Common myeloid progenitor, CD34-positive (primary cell): ENCODE results near the gene SHD.
A peak's percentile ranks its signal among the peaks of the same experiment; 100 is the strongest.

Source experiments
- CTCF ChIA-PET: fragments of 350-600 bp; sonication (Branson Sonifier 250); formaldehyde crosslinking; loops from one replicate; lab custom pipeline; 2021; ENCODE audit warnings: antibody characterized with exemption; lab: Charles Lee
- POLR2A ChIA-PET: fragments of 350-600 bp; sonication (Branson Sonifier 250); formaldehyde crosslinking; loops from one replicate; lab custom pipeline; 2021; ENCODE audit warnings: antibody characterized with exemption; lab: Charles Lee
- DNase-seq, 3 donors: peaks; one replicate each; pipeline versions ENCODE4 v3.0.0 to v3.0.0-alpha.2; 2013
- H3K27ac ChIP-seq, 2 experiments: 1 replicate in 1 of 2; 2 replicates in 1 of 2; pipeline ENCODE4 v1.7.0; 2013; ENCODE audit warnings: inconsistent platforms in 2 of 2, low read length in 2 of 2, mild to moderate bottlenecking in 2 of 2, low read depth in 1 of 2, moderate library complexity in 1 of 2; ENCODE audit not compliant: severe bottlenecking in 2 of 2, insufficient read depth in 1 of 2, poor library complexity in 1 of 2
- H3K27me3 ChIP-seq, 5 experiments: replicated peaks in 2 of 5; 1 replicate in 3 of 5; 2 replicates in 2 of 5; pipeline versions ENCODE4 v1.6.1 to v1.7.0; 2013; ENCODE audit warnings: low read length in 4 of 5, mild to moderate bottlenecking in 2 of 5, moderate library complexity in 2 of 5, inconsistent platforms in 1 of 5; ENCODE audit not compliant: insufficient read depth in 5 of 5, control insufficient read depth in 4 of 5
- H3K36me3 ChIP-seq, 4 experiments: 1 replicate in 2 of 4; 2 replicates in 2 of 4; pipeline versions ENCODE4 v1.6.1 to v1.7.0; 2013; ENCODE audit warnings: low read length in 3 of 4, control low read depth in 1 of 4, mild to moderate bottlenecking in 1 of 4; ENCODE audit not compliant: control insufficient read depth in 4 of 4, insufficient read depth in 4 of 4
- H3K4me1 ChIP-seq, 4 experiments: 1 replicate in 3 of 4; 2 replicates in 1 of 4; pipeline versions ENCODE4 v1.6.1 to v1.7.1; 2013; ENCODE audit warnings: low read length in 3 of 4, mild to moderate bottlenecking in 3 of 4, control low read depth in 1 of 4, inconsistent platforms in 1 of 4, moderate library complexity in 1 of 4; ENCODE audit not compliant: control insufficient read depth in 4 of 4, insufficient read depth in 4 of 4; ENCODE audit errors: control extremely low read depth in 1 of 4
- H3K4me3 ChIP-seq, 7 experiments: 1 replicate in 4 of 7; 2 replicates in 3 of 7; pipeline versions ENCODE4 v1.5.1 to v1.7.0; 2013; ENCODE audit warnings: mild to moderate bottlenecking in 7 of 7, low read length in 6 of 7, moderate library complexity in 6 of 7, inconsistent platforms in 2 of 7, low read depth in 2 of 7, control low read depth in 1 of 7; ENCODE audit not compliant: insufficient read depth in 4 of 7, control insufficient read depth in 1 of 7; ENCODE audit errors: extremely low read depth in 1 of 7
- H3K9me3 ChIP-seq, 5 experiments: 1 replicate in 4 of 5; 2 replicates in 1 of 5; pipeline versions ENCODE4 v1.6.1 to v1.7.1; 2013; ENCODE audit warnings: low read length in 4 of 5, mild to moderate bottlenecking in 2 of 5, inconsistent platforms in 1 of 5, low read depth in 1 of 5, moderate library complexity in 1 of 5; ENCODE audit not compliant: control insufficient read depth in 4 of 5, insufficient read depth in 2 of 5; ENCODE audit errors: control extremely low read depth in 1 of 5
- WGBS: methylation state at CpG from one replicate; pipeline ENCODE4 v1.1.5; 2013; ENCODE audit not compliant: insufficient coverage; 5-methylcytosine and 5-hydroxymethylcytosine counted together

SHD gene

DNA sequence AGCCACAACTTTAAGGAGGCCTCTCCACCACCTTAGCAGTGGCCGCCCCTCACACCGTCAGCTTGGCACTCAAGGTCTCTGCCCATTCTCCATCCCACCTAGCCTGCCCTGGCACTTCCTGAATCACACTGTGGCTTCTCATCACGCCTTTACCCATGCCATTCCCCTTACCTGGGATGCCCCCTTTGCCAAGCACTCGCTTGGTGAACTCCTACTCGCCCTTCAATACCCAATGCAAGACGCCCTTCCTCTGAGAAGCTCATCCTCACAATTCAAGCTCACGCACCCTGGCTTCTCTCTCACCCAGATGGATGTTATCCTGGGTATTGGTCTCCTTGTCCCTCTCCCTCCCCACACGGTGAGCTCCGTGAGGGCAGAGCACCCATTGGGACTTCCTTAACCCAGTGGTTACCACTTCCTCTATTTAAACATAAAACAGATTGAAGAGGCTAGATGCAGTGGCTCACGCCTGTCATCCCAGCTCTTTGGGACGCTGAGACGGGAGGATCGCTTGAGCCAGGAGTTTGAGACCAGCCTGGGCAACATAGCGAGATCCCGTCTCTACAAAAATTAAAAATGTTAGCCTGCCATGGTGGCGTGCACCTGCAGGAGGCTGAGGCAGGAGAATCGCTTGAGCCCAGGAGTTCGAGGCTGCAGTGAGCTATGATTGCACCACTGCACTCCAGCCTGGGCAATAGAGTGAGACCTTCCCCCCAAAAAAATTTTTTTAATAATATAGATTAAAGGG, 12.6 kb upstream of the SHD start:
- Histone ChIP-seq H3K4me3 (no peak overlapping the region), H3K27me3 (no peaks in the 10 kb centered on the region), H3K36me3 (peaks cover 8 to 54% (median 34%) of the 10 kb centered on the region in 4 experiments), H3K27ac (no peak overlapping the region), H3K4me1 (peaks cover 0 to 18% (median 14%) of the 10 kb centered on the region in 4 experiments), H3K9me3 (no peaks in the 10 kb centered on the region)
- POLR2A ChIA-PET, result interaction anchor here (0.8 to 1.9 kb wide), 2 partner anchors 86 to 125 kb away, joined by 3 to 7 read pairs; no protein-coding TSS in a partner anchor
- WGBS, result 70% methylated on average over 10 of the region's 18 CpGs
- CTCF ChIA-PET, result interaction anchor here (0.7 to 5.4 kb wide), 22 partner anchors 9 to 259 kb away, joined by 3 to 62 read pairs (median 4); partner anchors contain the start of genes MPND, TMIGD2 and YJU2
- DNase-seq, result no peak

GRCh38 chr19:4267101-4267900, 11.8 kb upstream of the SHD start:
- Histone ChIP-seq H3K27me3 (no peaks in the 10 kb centered on the region), H3K27ac (no peak overlapping the region), H3K4me3 (no peak overlapping the region), H3K4me1 (peaks cover 0 to 18% (median 14%) of the 10 kb centered on the region in 4 experiments), H3K9me3 (peaks cover 0 to 3% (median 0%) of the 10 kb centered on the region in 5 experiments), H3K36me3 (peaks cover 8 to 50% (median 38%) of the 10 kb centered on the region in 4 experiments)
- DNase-seq, result peak; percentile 43 to 76 (median 71)
- POLR2A ChIA-PET, result interaction anchor here (0.8 to 1.9 kb wide), 3 partner anchors 80 to 124 kb away, joined by 3 to 7 read pairs (median 5); no protein-coding TSS in a partner anchor
- 69% methylated on average over 19 of the region's 21 CpGs for WGBS
- CTCF ChIA-PET, result interaction anchor here (0.7 to 5.4 kb wide), 28 partner anchors 10 to 258 kb away, joined by 3 to 62 read pairs (median 4); partner anchors contain the start of genes MPND, TMIGD2 and YJU2

GRCh38 chr19:4267901-4268815, 10.9 kb upstream of the SHD start:
- ChIA-PET POLR2A (interaction anchor here (0.5 to 1.9 kb wide), 3 partner anchors 38 to 84 kb away, joined by 5 to 7 read pairs (median 6); no protein-coding TSS in a partner anchor), CTCF (interaction anchor here (0.8 to 5.4 kb wide), 19 partner anchors 10 to 138 kb away, joined by 3 to 62 read pairs (median 5); partner anchors contain the start of gene MPND)
- H3K4me1 ChIP-seq, result peaks cover 0 to 18% (median 14%) of the 10 kb centered on the region in 4 experiments
- H3K9me3 ChIP-seq, result peaks cover 0 to 3% (median 0%) of the 10 kb centered on the region in 5 experiments
- DNase-seq, result no peak
- no peak overlapping the region for H3K4me3 ChIP-seq
- no peaks in the 10 kb centered on the region for H3K27me3 ChIP-seq
- H3K27ac ChIP-seq, result no peak overlapping the region
- H3K36me3 ChIP-seq, result peaks cover 8 to 45% (median 31%) of the 10 kb centered on the region in 4 experiments
- 87% methylated on average over 24 of the region's 30 CpGs for whole genome bisulfite sequencing

- Histone ChIP-seq H3K9me3 (peaks cover 0 to 3% (median 0%) of the 10 kb centered on the region in 5 experiments), H3K4me3 (no peak overlapping the region), H3K27me3 (no peaks in the 10 kb centered on the region), H3K27ac (no peak overlapping the region), H3K36me3 (peaks cover 8 to 43% (median 29%) of the 10 kb centered on the region in 4 experiments), H3K4me1 (peaks cover 0 to 18% (median 14%) of the 10 kb centered on the region in 4 experiments)
- no peak for DNase-seq
- ChIA-PET POLR2A (interaction anchor here (0.5 kb wide), 1 partner anchor 37 kb away, joined by 6 read pairs; no protein-coding TSS in a partner anchor), CTCF (interaction anchor here (1.1 to 5.4 kb wide), 8 partner anchors 45 to 84 kb away, joined by 3 to 62 read pairs (median 10); partner anchors contain the start of gene MPND)
- 87% methylated on average over 11 of the region's 13 CpGs for WGBS
These were observed 10.1 kb upstream of the SHD start for GRCh38 chr19:4268816-4269430.

DNA sequence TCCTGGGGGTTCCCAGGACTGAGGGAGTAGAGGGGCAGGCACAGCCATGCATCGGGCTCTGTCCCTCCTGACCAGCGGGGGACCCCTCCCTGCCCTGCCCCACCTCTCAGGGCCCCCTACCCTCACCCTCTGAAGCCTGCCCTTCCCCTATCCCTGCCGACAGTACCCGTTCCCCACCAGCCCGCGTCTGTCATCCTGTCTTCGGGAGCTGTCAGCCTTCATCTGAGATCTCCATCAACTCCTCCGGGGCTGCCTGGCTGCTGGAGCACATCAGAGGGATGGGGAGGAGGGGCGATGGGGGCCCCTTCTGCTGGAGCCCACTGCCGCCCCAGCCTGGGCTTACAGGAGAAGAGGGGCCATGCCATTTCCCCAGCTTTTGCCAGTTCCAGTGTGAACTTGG, 6.2 kb upstream of the SHD start:
- H3K27ac ChIP-seq, result no peak overlapping the region
- no peaks in the 10 kb centered on the region for H3K27me3 ChIP-seq
- peaks cover 3 to 26% (median 16%) of the 10 kb centered on the region in 4 experiments for H3K36me3 ChIP-seq
- no peak for DNase-seq
- POLR2A ChIA-PET, result no interaction called here
- CTCF ChIA-PET, result interaction anchor here (0.6 to 3.2 kb wide), 2 partner anchors 80 to 107 kb away, joined by 3 to 15 read pairs; no protein-coding TSS in a partner anchor
- 96% methylated on average over 6 of the region's 10 CpGs for WGBS
- H3K4me3 ChIP-seq, result no peak overlapping the region
- peaks cover 0 to 17% (median 9%) of the 10 kb centered on the region in 4 experiments for H3K4me1 ChIP-seq
- peaks cover 0 to 3% (median 0%) of the 10 kb centered on the region in 5 experiments for H3K9me3 ChIP-seq
